BJ (cell line): ENCODE data around the gene PRSS38. TPM values are rescaled to one million over a fixed set of nuclear protein-coding genes. Genes with fewer than 3 reads are reported as not detected.

Experiments
- CTCF ChIA-PET: fragments of 350-600 bp; formaldehyde crosslinking; extraction: SDS; loops from one replicate; lab custom pipeline; 2021; ENCODE audit warnings: antibody characterized with exemption, inconsistent platforms; lab: Yijun Ruan, JAX
- POLR2A ChIA-PET: fragments of 300-600 bp; sonication (Branson Sonifier 250); formaldehyde crosslinking; extraction: SDS; loops from one replicate; lab custom pipeline; 2021; ENCODE audit warnings: antibody characterized with exemption; lab: Charles Lee
- DNase-seq: peaks from one replicate; pipeline ENCODE4 v3.0.0-alpha.2; 2011; ENCODE audit warnings: low read depth
- H3K27me3 ChIP-seq: 2 replicates; pipeline ENCODE4 v1.6.0; 2011; ENCODE audit warnings: low read length; ENCODE audit not compliant: control insufficient read depth, insufficient read depth
- H3K36me3 ChIP-seq: 2 replicates; pipeline ENCODE4 v1.5.1; 2011; ENCODE audit warnings: low read length; ENCODE audit not compliant: control insufficient read depth, insufficient read depth
- H3K4me3 ChIP-seq: 2 replicates; pipeline ENCODE4 v1.5.1; 2011; ENCODE audit warnings: low read depth, mild to moderate bottlenecking, control low read depth, low read length
- polyA plus RNA-seq: library from polyadenylated mRNA; depleted of rRNA; stranded (reverse); fragments of >200 nt; gene quantifications from 2 replicates; pipeline ENCODE4 v1.2.3, GENCODE V29; 2011
- TF ChIP-seq, protein P1 (sequence below): IDR thresholded peaks from 2 replicates; pipeline ENCODE4 v1.5.1; 2011; ENCODE audit warnings: low read depth, mild to moderate bottlenecking, control low read depth, inconsistent platforms, low read length, moderate library complexity; ENCODE audit not compliant: insufficient read depth

The PRSS38 gene
- polyA plus RNA-seq, 1 experiment = not detected

DNA sequence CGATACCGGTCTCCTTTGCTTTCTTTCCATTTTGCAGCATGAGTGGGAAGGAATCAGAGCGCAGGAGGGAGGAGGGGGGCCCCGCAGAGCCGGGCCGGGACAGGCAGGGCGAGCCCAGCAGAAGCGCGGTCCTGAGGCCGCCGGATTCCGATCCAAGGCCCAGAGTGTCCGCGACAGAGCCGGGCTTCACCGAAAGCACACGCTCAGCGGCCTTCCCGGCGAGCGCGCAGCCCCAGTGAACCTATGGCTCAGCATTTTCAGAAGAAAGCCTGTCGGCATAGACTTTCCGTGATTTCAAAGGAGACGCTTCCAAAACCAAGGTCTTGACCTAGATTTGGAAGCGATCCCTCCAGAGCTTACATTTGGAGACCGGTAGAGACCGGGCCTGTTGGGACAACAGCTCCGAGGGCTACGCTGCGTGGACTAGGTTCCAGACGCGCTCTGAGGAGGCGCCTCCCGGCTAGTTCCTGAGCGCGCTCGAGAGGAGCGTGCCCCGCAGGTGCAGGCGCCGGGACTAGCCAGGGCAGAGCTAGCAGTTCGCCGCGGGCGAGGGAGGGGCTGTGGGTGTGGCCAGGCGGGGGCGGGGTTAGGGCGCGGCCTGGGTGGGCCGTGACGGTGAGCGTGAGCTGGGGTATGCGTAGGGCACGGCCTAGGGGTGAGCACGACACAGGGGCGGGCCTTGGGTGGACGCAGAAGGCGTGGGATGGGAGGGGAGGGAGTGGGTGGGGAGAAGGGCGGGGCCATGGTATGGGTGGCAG lies 27.8 kb upstream of the PRSS38 start:
- DNase-seq = peak; percentile 61
- ChIA-PET CTCF (interaction anchor here (1.1 to 2.9 kb wide), 3 partner anchors 25 to 166 kb away, joined by 3 to 10 read pairs (median 3); no protein-coding TSS in a partner anchor), POLR2A (no interaction called here)
- TF ChIP-seq, protein P1, sequence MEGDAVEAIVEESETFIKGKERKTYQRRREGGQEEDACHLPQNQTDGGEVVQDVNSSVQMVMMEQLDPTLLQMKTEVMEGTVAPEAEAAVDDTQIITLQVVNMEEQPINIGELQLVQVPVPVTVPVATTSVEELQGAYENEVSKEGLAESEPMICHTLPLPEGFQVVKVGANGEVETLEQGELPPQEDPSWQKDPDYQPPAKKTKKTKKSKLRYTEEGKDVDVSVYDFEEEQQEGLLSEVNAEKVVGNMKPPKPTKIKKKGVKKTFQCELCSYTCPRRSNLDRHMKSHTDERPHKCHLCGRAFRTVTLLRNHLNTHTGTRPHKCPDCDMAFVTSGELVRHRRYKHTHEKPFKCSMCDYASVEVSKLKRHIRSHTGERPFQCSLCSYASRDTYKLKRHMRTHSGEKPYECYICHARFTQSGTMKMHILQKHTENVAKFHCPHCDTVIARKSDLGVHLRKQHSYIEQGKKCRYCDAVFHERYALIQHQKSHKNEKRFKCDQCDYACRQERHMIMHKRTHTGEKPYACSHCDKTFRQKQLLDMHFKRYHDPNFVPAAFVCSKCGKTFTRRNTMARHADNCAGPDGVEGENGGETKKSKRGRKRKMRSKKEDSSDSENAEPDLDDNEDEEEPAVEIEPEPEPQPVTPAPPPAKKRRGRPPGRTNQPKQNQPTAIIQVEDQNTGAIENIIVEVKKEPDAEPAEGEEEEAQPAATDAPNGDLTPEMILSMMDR = no peak
- Histone ChIP-seq H3K27me3 (0 out of 2 replicates have a peak, but pooled peaks cover 1% of the 10 kb centered on the region), H3K4me3 (peak overlapping the region; percentile 69), H3K36me3 (no peaks in the 10 kb centered on the region)

DNA sequence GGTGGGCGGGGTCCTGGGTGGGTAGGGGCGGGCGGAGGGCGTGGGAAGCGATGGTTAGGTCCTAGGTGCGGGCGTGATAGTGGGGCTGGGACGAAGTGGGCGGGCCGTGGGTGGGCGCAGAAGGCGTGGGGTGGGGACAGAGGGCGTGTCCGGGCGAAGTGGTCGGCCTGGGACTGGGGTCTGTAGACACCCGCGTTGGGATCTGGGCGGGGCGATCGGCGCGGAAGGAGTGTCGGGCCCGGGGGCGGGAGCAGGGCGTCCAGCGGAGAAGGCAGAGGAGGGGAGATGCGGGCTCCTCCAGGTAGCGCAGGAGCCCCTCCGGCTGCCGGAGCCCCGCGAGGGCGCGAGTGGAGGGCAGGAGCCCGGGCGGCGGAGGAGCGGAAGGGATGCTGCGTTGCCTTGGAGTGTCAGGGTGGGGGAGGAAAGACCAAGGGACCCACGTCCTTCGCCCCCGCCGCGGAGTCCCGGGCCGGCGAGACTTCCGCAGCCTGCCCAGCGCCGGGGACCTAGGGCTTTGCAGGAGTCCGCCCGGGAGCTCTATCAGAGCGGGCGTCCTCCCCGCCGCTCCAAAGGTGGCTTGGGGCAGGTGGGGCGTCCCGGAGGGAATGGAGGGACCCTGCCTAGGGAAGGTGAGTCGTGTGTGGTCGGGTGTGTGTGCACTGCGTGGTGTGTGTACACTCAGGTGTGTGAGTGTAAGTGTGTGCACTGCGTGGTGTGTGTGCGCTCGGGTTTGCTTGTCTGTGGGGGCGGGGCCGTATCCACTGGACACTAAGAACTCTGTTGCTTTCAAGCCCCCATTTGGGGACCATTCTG lies 27.0 kb upstream of the PRSS38 start:
- ChIA-PET POLR2A (no interaction called here), CTCF (interaction anchor here (0.7 to 2.9 kb wide), 5 partner anchors 8 to 160 kb away, joined by 3 to 10 read pairs (median 4); partner anchors contain the start of gene WNT9A)
- TF ChIP-seq, protein P1 = no peak
- peak overlapping the region; percentile 69 for H3K4me3 ChIP-seq
- DNase-seq = no peak
- H3K27me3 ChIP-seq = 0 out of 2 replicates have a peak, but pooled peaks cover 1% of the 10 kb centered on the region
- no peaks in the 10 kb centered on the region for H3K36me3 ChIP-seq

DNA sequence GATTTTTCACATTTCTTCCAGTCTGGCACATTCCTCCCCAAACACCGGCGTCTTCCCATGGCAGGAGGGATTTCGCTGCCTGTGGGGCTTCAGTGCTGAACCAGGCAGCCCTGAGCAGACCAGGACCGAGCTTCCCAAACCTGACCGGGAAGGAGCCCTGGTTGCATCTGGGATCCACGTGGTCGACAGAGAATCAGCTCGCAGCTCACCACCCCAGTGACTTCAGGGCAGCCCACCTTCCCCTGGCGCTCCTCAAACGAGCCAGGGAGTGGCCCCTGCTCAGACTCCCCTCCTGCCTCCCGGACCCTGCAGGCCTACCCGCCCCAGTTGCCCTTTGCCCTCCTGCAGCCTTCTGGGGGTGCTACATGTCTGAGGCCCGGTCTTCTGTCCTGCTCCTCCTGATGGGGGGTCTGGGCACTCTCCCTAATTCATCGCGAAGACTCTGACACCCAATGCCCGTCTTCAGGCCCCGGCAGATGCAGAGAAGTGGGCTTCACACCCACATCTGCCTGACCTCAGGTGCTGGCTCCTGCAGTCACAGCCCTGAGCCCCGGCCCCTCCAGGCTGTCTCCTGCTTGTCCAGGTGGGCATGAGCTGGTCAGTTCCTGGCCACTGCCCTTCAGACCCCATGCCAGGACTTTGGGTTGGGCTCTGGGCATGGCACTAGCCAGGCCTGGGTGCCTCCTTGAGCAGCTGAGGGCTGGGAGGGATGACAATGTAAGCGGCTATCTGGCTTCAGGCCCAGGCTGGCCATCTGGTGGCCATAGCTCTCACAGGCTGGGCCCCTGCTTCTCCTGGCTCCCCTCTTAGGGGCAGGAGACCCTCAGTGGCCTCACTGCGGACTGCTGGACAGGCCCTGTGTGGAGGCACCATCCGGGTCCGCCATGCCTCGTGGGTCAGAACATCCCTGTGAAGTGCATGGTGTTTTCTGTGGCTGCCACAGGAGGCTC lies 26.1 kb upstream of the PRSS38 start:
- TF ChIP-seq, protein P1 = peak; percentile 41
- POLR2A ChIA-PET = no interaction called here
- Histone ChIP-seq H3K36me3 (no peaks in the 10 kb centered on the region), H3K27me3 (0 out of 2 replicates have a peak, but pooled peaks cover 1% of the 10 kb centered on the region), H3K4me3 (peak overlapping the region; percentile 69)
- CTCF ChIA-PET = interaction anchor here (0.8 to 2.9 kb wide), 5 partner anchors 9 to 97 kb away, joined by 4 to 10 read pairs (median 4); no protein-coding TSS in a partner anchor
- DNase-seq = no peak

DNA sequence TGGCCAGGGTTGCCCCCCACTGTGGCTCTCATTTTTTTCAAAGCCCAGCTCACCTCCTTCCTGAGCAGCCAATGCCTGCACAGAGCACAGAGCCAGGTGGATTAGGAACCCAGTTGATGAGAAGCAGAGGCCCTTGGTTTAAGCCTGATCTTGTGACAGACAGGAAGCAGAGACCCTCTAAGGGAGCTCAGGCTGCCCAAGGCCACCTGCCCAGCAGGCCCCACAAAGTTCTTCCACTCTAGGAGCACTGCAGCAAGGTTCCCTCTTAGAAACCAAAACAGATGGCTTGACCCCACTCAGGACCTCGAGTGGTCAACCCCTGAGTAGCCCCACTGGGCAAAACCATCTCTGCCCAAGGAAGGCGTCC lies 25.5 kb upstream of the PRSS38 start:
- CTCF ChIA-PET = interaction anchor here (0.8 to 2.9 kb wide), 5 partner anchors 9 to 96 kb away, joined by 3 to 10 read pairs (median 4); no protein-coding TSS in a partner anchor
- no peaks in the 10 kb centered on the region for H3K36me3 ChIP-seq
- TF ChIP-seq, protein P1 = no peak
- no peak for DNase-seq
- H3K27me3 ChIP-seq = 0 out of 2 replicates have a peak, but pooled peaks cover 1% of the 10 kb centered on the region
- H3K4me3 ChIP-seq = no peak overlapping the region
- POLR2A ChIA-PET = no interaction called here
